SK-MEL-5 (cell line): ENCODE data around the gene MYPOP. TPM values are rescaled to one million over a fixed set of nuclear protein-coding genes. Genes with fewer than 3 reads are reported as not detected.

Experiments used
- DNase-seq: peaks from one replicate; pipeline ENCODE4 v3.0.0-alpha.2; 2016; ENCODE audit warnings: low read depth, low spot score
- in situ Hi-C: cut with HindIII; loops from 2 replicates; pipeline ENCODE4 v1.10.0; 2016; ENCODE audit warnings: low sequenced_read_pairs, high pct_unique_total_duplicates, low pct_unique_long_range_greater_than_20kb
- total RNA-seq: library from RNA; depleted of rRNA; stranded (reverse); fragments of >200 nt; shearing (Covaris generic); gene quantifications from 2 replicates; pipeline ENCODE4 v1.2.3, GENCODE V29; 2014

MYPOP gene
- total RNA-seq, 1 experiment from 2014 or later = 2.4 TPM

- in situ Hi-C loops = no loop called here
- no peak for DNase-seq
These were observed 13.1 kb downstream of the MYPOP start for GRCh38 chr19:45889210-45889885.

- in situ Hi-C loops = no loop called here
- no peak for DNase-seq
These were observed 15.2 kb downstream of the MYPOP start for GRCh38 chr19:45887200-45887710.

GRCh38 chr19:45886427-45887199 is 15.8 kb downstream of the MYPOP start:
- in situ Hi-C loops = no loop called here
- DNase-seq = peak; percentile 92

GRCh38 chr19:45885556-45886426 is 16.6 kb downstream of the MYPOP start, which contains the start of gene IRF2BP1:
Gene IRF2BP1, minus strand, starts transcription at chr19:45886141. Its CDS starts 367 bp downstream, at chr19:45885774.
- in situ Hi-C loops = no loop called here
- peak; percentile 92 for DNase-seq

GRCh38 chr19:45884682-45885555 is 17.5 kb downstream of the MYPOP start:
- DNase-seq = no peak
- in situ Hi-C loops = no loop called here

GRCh38 chr19:45883881-45884681 is 18.3 kb downstream of the MYPOP start:
- in situ Hi-C loops = no loop called here
- no peak for DNase-seq

GRCh38 chr19:45883586-45883880 is 18.9 kb downstream of the MYPOP start:
- in situ Hi-C loops = no loop called here
- no peak for DNase-seq

- peak; percentile 79 for DNase-seq
These were observed 19.5 kb downstream of the MYPOP start for GRCh38 chr19:45882652-45883585.

GRCh38 chr19:45881909-45882528 is 20.4 kb downstream of the MYPOP start:
- in situ Hi-C loops = no loop called here
- DNase-seq = no peak

More at GRCh38 chr19:45882652-45883585, 19.5 kb downstream of the MYPOP start:
- in situ Hi-C loops = no loop called here

GRCh38 chr19:45881082-45881908 is 21.1 kb downstream of the MYPOP start:
- DNase-seq = no peak
- in situ Hi-C loops = no loop called here

- in situ Hi-C loops = no loop called here
- DNase-seq = no peak
These were observed 22.4 kb downstream of the MYPOP start for GRCh38 chr19:45879971-45880370.

GRCh38 chr19:45879055-45879454 is 23.4 kb downstream of the MYPOP start:
- in situ Hi-C loops = no loop called here
- DNase-seq = peak; percentile 22

GRCh38 chr19:45878043-45878794 is 24.2 kb downstream of the MYPOP start:
- no peak for DNase-seq
- in situ Hi-C loops = no loop called here
